Measurements from ENCODE around the gene CELA2B. TPM values are rescaled to one million over a fixed set of nuclear protein-coding genes. Genes with fewer than 3 reads are reported as not detected.

CELA2B gene
- total RNA-seq, 2 donors from 2014 or later, result not detected

GRCh38 chr1:15525050-15526020, 49.4 kb downstream of the CELA2B start:
- peak in 1 of 2 donors; percentile 0 for ATAC-seq
- DNase-seq (ENCODE audit: low spot score), result peak; percentile 99
- Mint-ChIP-seq H3K4me1 (ENCODE audit: low read depth in 2 of 2) (peaks cover 34 to 48% of the 10 kb centered on the region in 2 donors), H3K27me3 (no peaks in the 10 kb centered on the region), H3K36me3 (no peaks in the 10 kb centered on the region), H3K4me3 (peak overlapping the region; percentile 97), H3K9me3 (no peaks in the 10 kb centered on the region), H3K27ac (peak overlapping the region; percentile 85 to 88)

- Mint-ChIP-seq H3K27ac (peak overlapping the region; percentile 85 to 88), H3K4me3 (peak overlapping the region; percentile 97), H3K36me3 (no peaks in the 10 kb centered on the region), H3K9me3 (no peaks in the 10 kb centered on the region), H3K4me1 (ENCODE audit: low read depth in 2 of 2) (peaks cover 34 to 48% of the 10 kb centered on the region in 2 donors), H3K27me3 (no peaks in the 10 kb centered on the region)
- ATAC-seq, result no peak
- no peak for DNase-seq (ENCODE audit: low spot score)
Measured at GRCh38 chr1:15526021-15526489, 50.2 kb downstream of the CELA2B start.

GRCh38 chr1:15526490-15527339, 50.8 kb downstream of the CELA2B start, which contains the start of gene DNAJC16:
TSS of gene DNAJC16 (plus strand) at chr1:15526848. CDS start at chr1:15529106, 2,258 bp downstream.
- no peaks in the 10 kb centered on the region for H3K36me3 Mint-ChIP-seq
- no peaks in the 10 kb centered on the region for H3K9me3 Mint-ChIP-seq
- no peaks in the 10 kb centered on the region for H3K27me3 Mint-ChIP-seq
- H3K4me1 Mint-ChIP-seq (ENCODE audit: low read depth in 2 of 2), result peaks cover 36 to 53% of the 10 kb centered on the region in 2 donors
- ATAC-seq (peak; percentile 68 to 73), DNase-seq (ENCODE audit: low spot score) (peak; percentile 99)
- peak within 1 kb of the TSS; percentile 97 for H3K4me3 Mint-ChIP-seq
- peak within 1 kb of the TSS; percentile 85 to 88 for H3K27ac Mint-ChIP-seq

GRCh38 chr1:15531003-15531402, 55.1 kb downstream of the CELA2B start:
- DNase-seq (ENCODE audit: low spot score) (no peak), ATAC-seq (no peak)
- no peaks in the 10 kb centered on the region for H3K9me3 Mint-ChIP-seq
- no peak overlapping the region for H3K4me3 Mint-ChIP-seq
- peaks cover 24 to 38% of the 10 kb centered on the region in 2 donors for H3K4me1 Mint-ChIP-seq (ENCODE audit: low read depth in 2 of 2)
- no peak overlapping the region for H3K27ac Mint-ChIP-seq
- H3K36me3 Mint-ChIP-seq, result no peaks in the 10 kb centered on the region
- H3K27me3 Mint-ChIP-seq, result no peaks in the 10 kb centered on the region

GRCh38 chr1:15531682-15532081, 55.8 kb downstream of the CELA2B start:
- H3K27me3 Mint-ChIP-seq, result no peaks in the 10 kb centered on the region
- peaks cover 4% of the 10 kb centered on the region for H3K36me3 Mint-ChIP-seq
- DNase-seq (ENCODE audit: low spot score) (no peak), ATAC-seq (peak in 1 of 2 donors; percentile 65)
- H3K4me3 Mint-ChIP-seq, result peak overlapping the region; percentile 30
- H3K27ac Mint-ChIP-seq, result peak overlapping the region in 1 of 2 donors; percentile 10
- no peaks in the 10 kb centered on the region for H3K9me3 Mint-ChIP-seq
- peaks cover 18 to 32% of the 10 kb centered on the region in 2 donors for H3K4me1 Mint-ChIP-seq (ENCODE audit: low read depth in 2 of 2)

- no peaks in the 10 kb centered on the region for H3K9me3 Mint-ChIP-seq
- peaks cover 14% of the 10 kb centered on the region for H3K36me3 Mint-ChIP-seq
- H3K4me3 Mint-ChIP-seq, result no peak overlapping the region
- DNase-seq (ENCODE audit: low spot score) (no peak), ATAC-seq (no peak)
- H3K27me3 Mint-ChIP-seq, result no peaks in the 10 kb centered on the region
- H3K4me1 Mint-ChIP-seq (ENCODE audit: low read depth in 2 of 2), result peaks cover 0 to 3% of the 10 kb centered on the region in 2 donors
- no peak overlapping the region for H3K27ac Mint-ChIP-seq
Measured at GRCh38 chr1:15538771-15539170, 62.9 kb downstream of the CELA2B start.

- DNase-seq (ENCODE audit: low spot score), result no peak
- Mint-ChIP-seq H3K27me3 (no peaks in the 10 kb centered on the region), H3K27ac (no peak overlapping the region), H3K9me3 (no peaks in the 10 kb centered on the region), H3K4me1 (ENCODE audit: low read depth in 2 of 2) (peaks cover 0 to 3% of the 10 kb centered on the region in 2 donors), H3K36me3 (peaks cover 14% of the 10 kb centered on the region), H3K4me3 (no peak overlapping the region)
- ATAC-seq, result no peak
Measured at GRCh38 chr1:15540186-15540585, 64.3 kb downstream of the CELA2B start.

Other genes with a start within 250 kb of the CELA2B start
- gene FHAD1, start 228.9 kb upstream of the CELA2B start, total RNA-seq, result under 1 TPM in 1 of 2 donors, not detected in 1; 0.42 TPM
- 100 to 1,000 TPM; 164 to 185 TPM for gene EFHD2, start 66.2 kb upstream of the CELA2B start, total RNA-seq
- gene CTRC, start 37.7 kb upstream of the CELA2B start, total RNA-seq, result 1 to 10 TPM in 1 of 2 donors, under 1 TPM in 1; 0.53 to 2.3 TPM
- gene CELA2A, start 19.4 kb upstream of the CELA2B start, total RNA-seq, result not detected
- gene CASP9, start 48.1 kb downstream of the CELA2B start, total RNA-seq, result 10 to 100 TPM; 15.1 to 18.0 TPM
- 10 to 100 TPM; 15.5 to 23.7 TPM for gene DNAJC16, start 50.7 kb downstream of the CELA2B start, total RNA-seq
- 1 to 10 TPM; 3.4 to 8.6 TPM for gene AGMAT, start 108.9 kb downstream of the CELA2B start, total RNA-seq
- 10 to 100 TPM; 35.0 to 55.4 TPM for gene DDI2, start 141.4 kb downstream of the CELA2B start, total RNA-seq
- gene PLEKHM2, start 208.2 kb downstream of the CELA2B start, total RNA-seq, result 10 to 100 TPM; 48.0 to 65.1 TPM